Endothelial cell of hepatic sinusoid (primary cell): ENCODE measurements around the gene PRSS50.
"Not testable (repeated sequence)": the region's sequence is repeated elsewhere in the genome, so short reads cannot be mapped to it uniquely, and the experiment has no call there.

Experiments used
- in situ Hi-C: cut with HindIII; loops from 2 replicates; pipeline ENCODE4 v1.10.0; 2017; ENCODE audit warnings: low sequenced_read_pairs

PRSS50 gene

DNA sequence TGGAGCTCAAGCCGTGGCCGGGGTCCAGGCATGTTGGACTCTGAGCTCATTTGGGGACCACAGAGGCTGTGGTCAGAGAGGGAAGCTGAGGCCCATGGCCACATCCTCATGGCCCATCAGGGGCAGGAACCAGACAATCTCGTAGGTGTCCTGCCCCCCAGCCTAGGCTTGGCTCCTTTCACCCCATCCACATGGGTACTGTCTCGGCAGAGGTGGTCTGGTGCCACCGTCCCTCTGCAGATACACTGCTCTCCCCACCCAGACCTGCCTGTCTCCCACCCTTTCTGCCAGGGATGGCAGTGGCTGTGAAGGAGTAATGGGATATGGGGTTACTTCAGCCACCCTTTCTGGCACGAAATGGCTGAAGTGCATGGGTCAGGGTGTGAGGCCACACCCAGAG lies 7.9 kb downstream of the PRSS50 start:
- in situ Hi-C loops, result no loop called here

DNA sequence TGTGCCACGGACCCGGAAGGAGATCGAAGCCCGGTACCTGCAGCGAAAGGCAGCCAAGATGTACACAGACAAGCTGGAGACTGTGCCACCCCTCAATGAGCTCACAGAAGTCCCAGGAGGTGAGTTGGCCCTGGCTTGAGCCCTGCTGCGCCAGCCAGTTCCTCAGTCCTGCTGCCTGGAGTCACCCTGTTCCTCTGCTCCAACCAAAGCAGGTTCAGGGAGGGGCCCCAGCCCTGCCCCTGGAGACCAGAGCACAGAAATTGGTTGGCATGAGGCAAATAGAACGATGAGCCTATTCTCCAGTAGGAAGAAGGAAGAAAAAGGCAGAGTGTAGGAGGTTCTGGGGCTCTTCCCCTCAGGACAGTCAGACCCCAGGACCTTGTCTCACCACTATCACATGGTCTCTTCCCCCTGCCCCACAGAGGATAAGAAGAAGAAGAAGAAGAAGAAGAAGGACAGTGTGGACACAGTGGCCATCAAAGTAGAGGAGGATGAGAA lies 8.5 kb downstream of the PRSS50 start:
- in situ Hi-C loops, result no loop called here

DNA sequence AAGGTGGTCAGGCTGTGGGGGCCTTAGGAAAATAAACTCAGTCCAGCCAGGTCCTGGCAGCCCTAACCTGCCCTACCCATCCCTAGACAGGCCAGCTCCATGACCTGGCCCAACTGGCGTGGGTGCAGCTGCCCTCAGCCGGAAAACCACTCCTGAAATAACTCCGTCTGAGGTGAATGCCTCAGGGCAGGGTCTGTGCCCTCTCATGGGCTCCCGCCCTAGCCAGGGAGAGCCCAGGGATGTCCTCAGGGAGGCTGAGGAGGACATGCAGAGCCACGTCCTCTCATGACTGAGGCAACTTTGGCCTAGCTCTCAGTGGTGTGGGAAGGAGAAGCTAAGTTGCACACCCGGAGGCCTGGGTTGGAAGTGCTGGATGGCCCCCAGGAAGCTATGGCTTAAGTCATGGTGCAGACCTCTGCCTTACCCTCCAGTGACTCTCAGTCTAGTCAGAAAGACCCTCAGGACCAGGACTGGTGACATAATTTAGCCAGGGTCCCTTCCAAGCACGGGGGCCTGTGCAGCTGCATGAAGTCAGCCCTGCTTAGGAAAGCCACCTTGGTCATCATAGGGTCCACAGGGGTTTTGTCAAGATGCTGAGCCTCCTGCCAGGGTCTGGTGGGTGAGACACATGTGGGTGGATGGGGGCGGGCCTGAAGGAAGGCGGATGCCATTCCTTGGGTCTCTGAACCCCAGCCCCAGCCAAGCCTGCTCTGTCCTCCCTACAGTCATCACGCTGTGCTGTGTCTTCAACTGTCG lies 9.1 kb downstream of the PRSS50 start:
- in situ Hi-C loops, result no loop called here

DNA sequence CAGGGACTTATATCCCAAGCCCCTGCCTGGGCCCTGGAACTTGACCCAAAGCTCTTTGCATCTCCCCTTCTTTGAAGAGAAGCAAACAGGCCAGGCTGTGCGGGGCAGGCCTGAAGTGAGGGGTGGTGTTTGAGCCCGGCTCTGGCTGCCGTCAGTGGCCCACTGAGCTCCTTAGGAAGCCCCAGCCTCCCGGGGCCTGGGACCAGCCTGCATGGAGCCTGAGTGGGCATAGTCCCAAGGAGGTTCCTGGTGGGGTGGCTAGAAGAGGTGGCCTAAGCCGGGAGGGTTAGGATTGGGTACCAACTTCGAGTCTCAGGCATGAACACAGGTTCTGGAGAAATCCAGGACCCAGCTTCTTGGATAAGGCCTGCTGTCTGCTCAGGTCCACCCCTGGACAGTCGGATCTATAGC lies 10.1 kb downstream of the PRSS50 start:
- in situ Hi-C loops, result no loop called here

DNA sequence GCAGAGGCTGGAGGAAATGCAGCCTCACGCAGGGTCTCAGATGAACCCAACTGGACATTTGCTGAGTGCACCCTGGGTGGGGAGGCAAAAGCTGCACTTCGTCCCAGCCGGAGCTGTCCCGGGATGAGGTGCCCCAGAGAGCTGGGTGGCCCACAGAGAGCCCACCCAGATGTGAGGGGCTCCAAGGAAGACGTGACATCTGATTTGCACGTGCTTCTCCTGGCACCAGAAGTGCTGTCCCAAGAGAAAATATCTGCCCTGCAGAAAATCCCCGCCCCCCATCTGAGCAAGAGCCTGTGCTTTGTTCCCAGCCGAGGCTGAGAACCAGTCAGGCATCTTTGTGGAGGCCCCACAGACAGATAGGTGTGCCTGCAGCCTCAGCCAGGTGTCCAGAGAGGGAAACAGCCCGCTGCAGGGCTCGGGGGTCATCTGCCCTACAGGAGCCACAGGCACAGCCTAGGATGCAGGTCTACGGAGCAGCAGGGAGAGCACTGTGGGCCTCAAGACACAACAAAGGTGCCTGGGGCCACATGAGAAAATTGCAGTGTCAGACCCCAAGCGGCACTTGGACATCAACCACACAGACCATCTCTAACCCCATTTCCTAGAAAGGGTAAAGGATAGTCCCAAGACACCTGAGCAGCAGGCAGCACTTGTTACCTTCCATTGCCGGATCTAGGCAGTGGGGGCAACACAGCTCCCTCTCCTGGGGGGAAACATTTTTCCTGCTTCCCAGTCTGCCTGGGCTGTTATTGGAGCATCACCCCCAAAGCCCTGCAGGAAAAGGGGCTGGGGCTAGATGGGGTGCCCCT lies 10.7 kb downstream of the PRSS50 start:
- in situ Hi-C loops, result no loop called here

DNA sequence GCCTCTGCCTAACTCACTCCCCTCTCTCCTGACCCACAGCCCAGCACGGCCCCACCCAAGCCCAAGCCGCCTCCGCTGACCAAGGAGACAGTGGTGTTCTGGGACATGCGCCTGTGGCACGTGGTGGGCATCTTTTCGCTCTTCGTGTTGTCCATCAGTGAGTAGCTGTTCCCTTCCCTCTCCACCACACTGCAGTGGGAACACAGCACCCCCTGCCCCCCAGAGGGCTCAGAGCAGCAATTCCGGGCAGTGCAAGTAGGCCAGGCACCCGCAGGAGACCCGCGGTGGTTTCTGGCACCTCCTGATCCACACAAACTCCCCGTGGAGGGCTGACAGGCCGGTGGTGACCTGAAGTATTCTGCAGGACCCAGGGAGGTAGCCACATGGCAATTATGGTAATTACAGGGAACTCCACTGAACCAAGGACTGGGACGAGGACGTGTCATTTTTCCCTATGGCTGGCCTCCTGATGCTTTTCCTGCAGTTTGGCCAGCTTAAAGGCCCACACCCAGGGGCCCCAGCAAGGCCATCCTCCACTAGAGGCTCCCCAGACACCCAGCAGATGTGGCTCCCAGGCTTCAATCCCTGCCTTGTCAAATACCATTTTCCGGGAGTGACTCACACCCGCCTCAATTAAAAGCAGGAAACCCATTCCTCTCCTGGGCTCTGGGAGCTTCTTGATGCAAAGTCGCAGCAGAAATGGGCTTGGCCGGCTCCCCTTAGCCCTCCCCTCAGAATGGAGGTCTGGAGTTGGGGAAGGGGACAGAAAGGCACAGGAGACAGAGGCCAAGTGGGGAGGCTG lies 11.7 kb downstream of the PRSS50 start:
- in situ Hi-C loops, result no loop called here

DNA sequence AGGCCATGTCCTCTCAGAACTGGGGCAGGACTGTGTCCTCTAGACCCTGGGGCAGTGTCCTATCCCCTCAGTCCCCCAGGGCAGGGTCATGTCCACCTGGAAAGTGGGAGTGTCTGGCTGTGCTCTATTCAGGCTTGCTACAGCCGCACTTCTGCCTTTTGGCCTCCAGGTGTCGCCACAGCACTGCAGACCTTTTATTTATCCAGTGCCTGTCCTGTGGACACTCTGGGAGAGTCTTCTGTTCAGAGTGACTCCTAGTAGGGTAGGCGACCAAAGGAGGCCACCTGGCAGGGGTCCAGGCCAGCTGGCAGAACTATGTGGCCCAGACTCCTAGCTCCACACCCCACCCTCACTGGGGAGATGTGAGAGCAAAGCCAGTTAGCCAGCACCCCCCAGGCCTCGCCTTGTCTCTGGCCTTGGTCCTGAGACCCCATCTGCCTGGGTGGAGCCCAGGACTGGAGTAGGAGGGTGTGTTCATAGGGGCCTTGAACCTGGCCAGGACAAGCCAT lies 12.6 kb downstream of the PRSS50 start:
- in situ Hi-C loops, result no loop called here

DNA sequence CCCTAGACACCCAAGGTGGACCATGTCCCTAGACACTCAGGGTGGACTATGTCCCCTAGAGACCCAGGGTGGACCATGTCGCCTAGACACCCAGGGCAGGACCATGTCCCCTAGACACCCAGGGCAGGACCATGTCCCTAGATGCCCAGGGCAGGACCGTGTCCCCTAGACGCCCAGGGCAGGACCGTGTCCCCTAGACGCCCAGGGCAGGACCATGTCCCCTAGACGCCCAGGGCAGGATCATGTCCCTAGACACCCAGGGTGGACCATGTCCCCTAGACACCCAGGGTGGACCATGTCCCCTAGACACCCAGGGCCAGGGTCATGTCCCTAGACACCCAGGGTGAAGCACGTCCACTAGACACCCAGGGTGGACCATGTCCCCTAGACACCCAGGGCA lies 13.3 kb downstream of the PRSS50 start:
- in situ Hi-C loops, result not testable (repeated sequence)

DNA sequence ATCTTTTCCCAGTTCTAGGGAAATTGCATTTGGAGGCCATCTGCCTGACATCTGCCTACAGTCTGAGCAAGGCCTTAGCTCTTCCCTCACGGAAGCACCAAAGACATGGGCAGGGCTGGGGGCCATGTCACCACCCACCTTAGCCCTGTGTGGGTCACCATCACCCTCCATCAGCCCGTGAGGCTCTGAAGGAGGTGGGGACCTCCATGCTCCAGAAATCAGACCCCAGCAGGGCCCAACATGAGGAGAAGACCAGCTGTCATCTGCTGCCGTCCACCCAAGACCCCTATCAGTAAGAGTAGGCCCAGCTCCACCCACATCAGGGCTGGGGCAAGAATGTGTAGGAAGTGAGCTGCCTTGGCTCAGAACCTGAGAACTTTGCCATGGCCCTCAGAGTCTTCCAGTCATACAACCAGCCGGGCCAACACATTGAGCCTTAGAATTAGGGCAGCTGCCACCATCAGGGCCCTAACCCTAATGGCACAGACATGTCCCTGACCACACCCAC lies 14.6 kb downstream of the PRSS50 start:
- in situ Hi-C loops, result no loop called here

DNA sequence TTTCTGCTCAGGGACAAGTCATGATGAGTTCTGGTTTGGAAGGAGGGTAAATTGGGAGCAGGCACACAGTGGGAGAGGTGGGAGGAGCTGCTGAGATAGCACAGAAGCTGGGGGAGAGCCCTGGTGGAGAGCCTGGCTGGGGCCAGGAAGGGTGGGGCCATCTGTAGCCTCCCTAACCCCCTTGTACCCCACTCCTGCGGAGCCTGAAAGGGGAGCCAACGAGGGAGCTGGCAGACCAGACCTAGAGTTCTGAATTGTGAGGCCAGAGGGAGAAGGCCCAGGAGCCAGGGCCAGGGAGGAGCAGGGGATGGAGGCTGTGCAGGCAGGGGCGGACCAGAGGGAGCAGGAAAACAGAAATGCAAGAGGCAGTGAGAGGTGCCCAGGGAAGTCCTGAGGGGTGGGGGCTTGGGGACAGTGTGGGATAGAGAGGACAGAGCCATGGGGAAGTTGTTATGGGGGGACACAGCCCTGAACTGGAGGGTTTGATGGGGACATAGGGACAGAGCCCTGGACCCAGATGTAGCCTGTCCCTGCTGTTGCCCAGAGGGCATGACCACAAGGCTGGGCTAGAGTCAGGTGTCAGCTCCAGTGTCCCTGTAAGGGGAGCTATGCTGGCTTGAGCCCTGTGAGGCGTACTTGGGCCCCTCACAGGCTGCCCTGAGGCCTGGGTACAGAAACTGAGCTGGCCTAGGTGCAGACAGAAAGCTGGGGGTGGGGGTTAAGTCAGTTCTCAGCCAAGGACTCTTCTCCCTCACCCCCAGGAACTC lies 15.2 kb downstream of the PRSS50 start:
- in situ Hi-C loops, result no loop called here

DNA sequence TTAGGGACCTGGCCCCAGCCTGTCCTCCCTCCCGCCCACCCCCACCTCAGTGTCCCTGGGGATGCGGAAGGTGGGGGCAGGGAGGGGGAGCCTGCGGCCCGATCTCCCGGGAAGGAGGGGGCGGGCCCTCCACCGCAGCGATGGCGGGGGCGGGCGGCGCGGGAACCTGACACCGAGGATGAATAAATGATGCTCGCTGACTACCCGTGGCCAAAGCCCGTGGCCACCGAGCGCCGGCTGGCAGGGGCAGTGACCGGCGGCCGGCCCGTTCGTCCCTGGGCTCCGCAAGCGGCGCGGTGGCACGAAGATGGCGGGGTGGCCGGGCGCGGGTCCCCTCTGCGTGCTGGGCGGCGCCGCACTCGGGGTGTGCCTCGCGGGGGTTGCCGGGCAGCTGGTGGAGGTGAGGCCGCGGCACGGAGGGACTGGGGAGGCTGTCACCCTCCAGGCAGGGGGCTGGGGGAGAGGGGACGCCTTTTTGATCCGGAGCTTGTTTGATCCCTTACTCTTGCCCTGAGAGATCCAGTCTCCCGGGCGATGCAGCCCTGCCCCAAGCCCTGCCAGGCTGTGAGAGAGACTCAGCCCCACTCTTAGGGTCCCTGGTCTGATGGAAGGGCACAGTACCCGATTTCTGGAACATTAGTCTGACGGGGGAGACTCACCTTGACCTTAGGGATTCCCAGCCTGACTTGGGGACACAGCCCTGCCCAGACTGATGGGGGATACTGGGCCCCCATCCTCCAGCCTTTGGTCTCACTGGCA lies 16.3 kb downstream of the PRSS50 start, which contains the start of gene TMIE:
Gene TMIE (plus strand): TSS at position 212 of the 759 bp plus-strand sequence. CDS start 96 bp downstream, at position 308.
- in situ Hi-C loops, result no loop called here

DNA sequence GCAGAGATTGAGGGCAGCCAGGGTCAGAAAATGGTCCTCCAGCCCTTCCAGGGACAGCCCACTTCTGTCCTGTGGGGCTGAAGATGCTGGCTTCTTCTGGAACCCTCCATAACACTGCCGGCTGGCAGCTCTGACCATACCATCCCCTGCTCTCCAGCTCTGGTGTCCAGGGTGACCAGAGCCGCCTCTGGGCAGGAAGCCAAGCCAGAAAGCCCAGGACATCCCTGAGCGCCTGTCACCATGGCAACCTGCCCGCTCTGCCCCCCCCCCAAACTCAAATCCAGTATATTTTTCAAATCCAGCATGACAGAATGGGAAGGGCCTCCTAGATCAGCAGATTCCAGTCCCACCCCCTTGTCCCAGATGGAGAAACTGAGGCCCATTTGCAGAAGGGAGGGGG lies 16.9 kb downstream of the PRSS50 start:
- in situ Hi-C loops, result no loop called here

DNA sequence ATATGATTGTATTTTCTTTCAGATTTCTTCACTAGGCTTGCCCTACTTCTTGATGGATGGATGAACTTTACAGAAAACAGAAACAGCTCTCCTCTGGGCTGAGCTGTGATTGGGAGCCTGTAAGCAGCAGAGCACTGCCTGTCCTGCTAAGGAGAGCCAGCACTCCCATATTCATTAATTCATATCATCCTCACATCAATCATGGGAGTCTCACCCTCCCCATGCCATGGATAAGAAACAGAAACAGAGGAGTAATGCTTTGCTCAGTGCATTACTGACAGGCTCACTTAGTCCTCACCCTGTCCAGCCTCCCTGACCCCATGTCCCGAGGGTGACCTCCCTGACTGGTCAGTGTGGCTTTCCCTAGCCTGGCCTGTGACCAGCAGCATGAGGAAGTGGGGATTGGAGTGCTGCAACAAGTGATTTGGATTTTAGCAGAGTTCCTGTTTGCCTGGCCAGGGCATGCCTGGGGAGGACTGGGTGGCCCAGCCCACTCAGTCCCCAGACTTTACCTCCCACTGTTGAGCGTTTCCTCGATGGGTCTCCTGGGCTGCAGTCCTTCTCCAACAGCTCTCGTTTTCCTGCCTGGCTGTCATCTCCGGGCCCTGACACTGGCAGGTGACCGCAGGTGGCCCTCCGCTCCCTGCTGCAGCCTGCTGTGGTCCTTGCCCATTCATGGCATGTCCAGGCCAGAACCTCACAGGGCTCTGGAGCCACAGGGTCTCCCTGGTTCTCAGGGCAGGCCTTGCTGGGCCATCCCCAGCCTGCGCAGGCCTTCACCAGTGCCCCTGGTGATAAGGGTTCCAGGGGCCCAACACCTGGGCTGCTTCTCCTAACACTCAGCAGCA lies 17.8 kb downstream of the PRSS50 start:
- in situ Hi-C loops, result loop anchor here (5.0 kb wide), 2 partner anchors 68 to 97 kb away; no protein-coding TSS in a partner anchor

DNA sequence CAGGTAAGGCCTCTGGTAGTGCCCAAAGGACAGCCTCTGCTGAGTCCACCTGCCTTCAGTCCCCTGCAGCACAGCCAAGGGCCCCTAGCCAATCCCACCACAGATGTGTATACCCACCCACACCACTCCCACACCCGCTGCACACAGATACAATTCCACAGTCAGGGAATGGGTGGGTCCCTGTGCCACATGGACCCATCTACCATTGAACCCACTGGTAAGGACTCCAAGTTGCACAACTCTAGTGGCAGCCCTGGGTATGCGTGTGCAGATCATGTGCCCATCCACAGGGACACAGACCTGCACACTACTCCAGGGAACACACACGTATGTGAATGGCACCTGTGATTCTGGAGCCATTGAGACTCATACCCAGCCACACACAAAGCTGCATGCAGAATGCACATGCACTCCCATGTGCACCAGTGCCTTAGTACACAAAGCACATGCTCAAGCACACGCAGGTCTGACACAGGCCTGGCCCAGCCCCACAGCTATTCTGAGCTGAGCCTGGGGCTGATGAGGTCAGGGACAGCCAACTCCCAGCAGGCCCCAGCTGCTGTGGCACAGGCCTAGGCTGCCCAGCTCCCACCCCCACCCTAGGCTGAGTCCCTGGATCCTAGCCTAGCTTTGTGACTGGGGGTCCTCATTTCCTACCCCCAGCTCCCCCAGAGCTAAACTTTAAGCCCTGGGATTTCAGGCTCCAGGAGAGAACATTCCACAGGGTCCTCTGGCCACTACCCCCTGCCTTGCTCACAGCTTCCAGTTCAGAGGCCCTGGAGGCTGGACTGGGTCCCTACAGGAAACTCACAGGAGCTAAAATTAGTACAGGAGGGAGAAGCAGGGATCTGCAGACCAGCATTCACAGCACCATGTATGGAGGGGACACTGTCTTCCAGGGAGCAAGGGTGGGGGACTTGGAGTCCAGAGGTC lies 21.4 kb downstream of the PRSS50 start:
- in situ Hi-C loops, result loop anchor here (5.0 kb wide), 2 partner anchors 64 to 101 kb away; no protein-coding TSS in a partner anchor

DNA sequence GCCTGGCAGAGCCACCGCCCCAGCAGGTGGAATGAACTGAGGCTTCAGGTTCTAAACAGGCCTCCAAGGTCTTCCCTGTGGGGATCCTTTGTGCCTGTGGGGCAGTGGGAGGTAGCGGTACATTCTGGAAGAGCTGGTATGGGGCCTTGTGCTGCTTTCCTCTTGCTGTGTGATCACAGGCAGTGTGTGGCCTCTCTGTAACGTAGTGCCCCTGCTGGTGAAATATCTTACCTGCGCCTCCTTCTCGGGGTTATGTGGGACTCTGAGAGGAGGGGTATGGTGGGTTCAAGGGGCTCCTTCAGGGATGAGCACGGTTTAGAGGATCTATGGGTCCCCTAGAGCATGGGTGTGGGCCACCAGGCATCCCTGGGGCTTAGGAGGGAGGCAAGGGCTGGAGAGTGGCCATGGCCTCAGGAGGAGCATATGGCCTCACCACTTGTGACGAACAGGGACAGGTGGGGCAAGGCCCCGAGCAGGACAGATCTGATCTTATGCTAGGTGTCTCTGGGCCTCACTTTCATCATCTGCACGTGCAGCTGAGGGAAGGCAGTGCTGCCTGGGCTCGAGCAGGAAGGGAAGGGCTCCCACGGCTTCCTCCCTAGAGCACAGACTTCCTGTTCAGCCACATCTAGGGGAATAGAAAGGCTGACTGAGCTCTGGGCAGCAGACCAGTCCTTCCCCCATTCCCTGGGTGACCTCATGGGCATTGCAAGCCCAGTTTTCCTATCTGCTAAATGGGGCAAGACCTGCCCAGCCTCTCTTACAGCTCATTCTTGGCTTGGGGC lies 22.3 kb downstream of the PRSS50 start:
- in situ Hi-C loops, result loop anchor here (5.0 kb wide), 2 partner anchors 63 to 102 kb away; no protein-coding TSS in a partner anchor

DNA sequence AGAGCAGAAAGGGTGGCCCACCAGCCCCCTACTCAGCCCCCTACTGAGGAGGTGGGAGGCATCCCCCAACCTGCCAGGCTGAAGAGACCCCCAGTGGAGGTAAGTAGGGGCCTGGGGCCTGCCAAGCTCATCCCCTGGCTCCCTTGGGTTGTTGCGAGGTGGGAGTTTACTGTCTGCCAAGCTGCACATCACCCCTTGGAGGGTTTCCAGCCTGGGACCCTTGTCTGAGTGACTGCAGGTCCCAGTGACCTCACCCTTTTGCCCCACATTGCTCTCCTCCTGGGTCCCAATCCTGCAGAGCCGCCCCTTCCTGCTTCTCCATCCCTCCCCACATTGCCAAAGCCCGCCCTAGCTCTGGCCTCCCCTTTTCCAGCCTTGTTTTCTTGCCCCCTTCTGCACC lies 23.1 kb downstream of the PRSS50 start:
- in situ Hi-C loops, result no loop called here
